ENCODE data around the gene INS. TPM values are rescaled to one million over a fixed set of nuclear protein-coding genes. Genes with fewer than 3 reads are reported as not detected.

INS gene
- total RNA-seq, 1 donor from 2014 or later, result not detected

- Histone ChIP-seq H3K9me3 (ENCODE audit: insufficient read depth, low read depth, low read length) (peaks cover 6% of the 10 kb centered on the region), H3K9ac (ENCODE audit: low read length) (no peak overlapping the region), H3K4me3 (ENCODE audit: insufficient read depth, low read depth, low read length) (no peak overlapping the region), H3K36me3 (ENCODE audit: insufficient read depth, low read length) (no peaks in the 10 kb centered on the region), H3K79me2 (ENCODE audit: insufficient read depth, low read length) (no peaks in the 10 kb centered on the region), H3K27ac (ENCODE audit: low read depth, low read length) (no peak overlapping the region), H3K4me1 (ENCODE audit: insufficient read depth, low read length) (no peaks in the 10 kb centered on the region), H3K27me3 (ENCODE audit: insufficient read depth, low read length) (peaks cover 14% of the 10 kb centered on the region), H3K4me2 (ENCODE audit: low read length) (no peak overlapping the region), H2AFZ (ENCODE audit: low read depth, low read length) (no peak overlapping the region), H4K20me1 (ENCODE audit: insufficient read depth, low read length) (peaks cover 3% of the 10 kb centered on the region)
- no peak for FAIRE-seq
- Mint-ChIP-seq H3K4me3 (ENCODE audit: unreplicated experiment) (no peak overlapping the region), H3K27ac (ENCODE audit: unreplicated experiment) (no peak overlapping the region), H3K27me3 (ENCODE audit: low read depth, unreplicated experiment) (peaks cover 25% of the 10 kb centered on the region), H3K36me3 (ENCODE audit: low read depth, unreplicated experiment) (peaks cover 2% of the 10 kb centered on the region), H3K9me3 (ENCODE audit: unreplicated experiment) (no peaks in the 10 kb centered on the region), H3K4me1 (ENCODE audit: low read depth, unreplicated experiment) (no peaks in the 10 kb centered on the region)
- no peak for TF ChIP-seq EZH2 (IDR thresholded peaks at IDR 0.05; ENCODE audit: insufficient read depth, low read length)
- TF ChIP-seq, protein P1, sequence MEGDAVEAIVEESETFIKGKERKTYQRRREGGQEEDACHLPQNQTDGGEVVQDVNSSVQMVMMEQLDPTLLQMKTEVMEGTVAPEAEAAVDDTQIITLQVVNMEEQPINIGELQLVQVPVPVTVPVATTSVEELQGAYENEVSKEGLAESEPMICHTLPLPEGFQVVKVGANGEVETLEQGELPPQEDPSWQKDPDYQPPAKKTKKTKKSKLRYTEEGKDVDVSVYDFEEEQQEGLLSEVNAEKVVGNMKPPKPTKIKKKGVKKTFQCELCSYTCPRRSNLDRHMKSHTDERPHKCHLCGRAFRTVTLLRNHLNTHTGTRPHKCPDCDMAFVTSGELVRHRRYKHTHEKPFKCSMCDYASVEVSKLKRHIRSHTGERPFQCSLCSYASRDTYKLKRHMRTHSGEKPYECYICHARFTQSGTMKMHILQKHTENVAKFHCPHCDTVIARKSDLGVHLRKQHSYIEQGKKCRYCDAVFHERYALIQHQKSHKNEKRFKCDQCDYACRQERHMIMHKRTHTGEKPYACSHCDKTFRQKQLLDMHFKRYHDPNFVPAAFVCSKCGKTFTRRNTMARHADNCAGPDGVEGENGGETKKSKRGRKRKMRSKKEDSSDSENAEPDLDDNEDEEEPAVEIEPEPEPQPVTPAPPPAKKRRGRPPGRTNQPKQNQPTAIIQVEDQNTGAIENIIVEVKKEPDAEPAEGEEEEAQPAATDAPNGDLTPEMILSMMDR (IDR thresholded peaks at IDR 0.05; ENCODE audit: insufficient read depth, low read depth, low read length), result no peak
- no peak for DNase-seq (ENCODE audit: low read depth)
These were observed 26.7 kb downstream of the INS start for GRCh38 chr11:2134022-2135010.

GRCh38 chr11:2133241-2134021 lies 27.6 kb downstream of the INS start:
- TF ChIP-seq, protein P1 (IDR thresholded peaks at IDR 0.05; ENCODE audit: insufficient read depth, low read depth, low read length), result no peak
- TF ChIP-seq EZH2 (IDR thresholded peaks at IDR 0.05; ENCODE audit: insufficient read depth, low read length), result no peak
- Histone ChIP-seq H3K9me3 (ENCODE audit: insufficient read depth, low read depth, low read length) (peaks cover 6% of the 10 kb centered on the region), H3K36me3 (ENCODE audit: insufficient read depth, low read length) (no peaks in the 10 kb centered on the region), H2AFZ (ENCODE audit: low read depth, low read length) (no peak overlapping the region), H3K9ac (ENCODE audit: low read length) (no peak overlapping the region), H3K4me1 (ENCODE audit: insufficient read depth, low read length) (no peaks in the 10 kb centered on the region), H4K20me1 (ENCODE audit: insufficient read depth, low read length) (peaks cover 3% of the 10 kb centered on the region), H3K79me2 (ENCODE audit: insufficient read depth, low read length) (no peaks in the 10 kb centered on the region), H3K4me3 (ENCODE audit: insufficient read depth, low read depth, low read length) (no peak overlapping the region), H3K27me3 (ENCODE audit: insufficient read depth, low read length) (peaks cover 14% of the 10 kb centered on the region), H3K4me2 (ENCODE audit: low read length) (no peak overlapping the region), H3K27ac (ENCODE audit: low read depth, low read length) (no peak overlapping the region)
- Mint-ChIP-seq H3K4me3 (ENCODE audit: unreplicated experiment) (no peak overlapping the region), H3K27ac (ENCODE audit: unreplicated experiment) (no peak overlapping the region), H3K27me3 (ENCODE audit: low read depth, unreplicated experiment) (peaks cover 29% of the 10 kb centered on the region), H3K4me1 (ENCODE audit: low read depth, unreplicated experiment) (no peaks in the 10 kb centered on the region), H3K9me3 (ENCODE audit: unreplicated experiment) (no peaks in the 10 kb centered on the region), H3K36me3 (ENCODE audit: low read depth, unreplicated experiment) (peaks cover 2% of the 10 kb centered on the region)
- DNase-seq (ENCODE audit: low read depth) (no peak), FAIRE-seq (no peak)
